IMR-90 (cell line): ENCODE results near the gene ABCC4. TPM values are rescaled to one million over a fixed set of nuclear protein-coding genes. Genes with fewer than 3 reads are reported as not detected.

ENCODE experiments used
- ATAC-seq: fragments of 200-7000 bp; cut with Tn5 transposase; 2 replicates; pipeline ENCODE4 v1.9.1; 2020; ENCODE audit warnings: low read depth, mild to moderate bottlenecking, moderate library complexity
- BruUV-seq: library from RNA; stranded (reverse); fragments of 400-500 nt; replicated peaks from 2 replicates; lab custom pipeline; 2021; lab: Mats Ljungman, UMichigan
- CTCF ChIA-PET: fragments of 300-600 bp; formaldehyde crosslinking; extraction: SDS; loops from one replicate; lab custom pipeline; 2021; ENCODE audit warnings: antibody characterized with exemption; lab: Yijun Ruan, JAX
- POLR2A ChIA-PET: fragments of 300-600 bp; sonication (Branson Sonifier 250); formaldehyde crosslinking; loops from one replicate; lab custom pipeline; 2022; ENCODE audit warnings: antibody characterized with exemption; ENCODE audit not compliant: unreplicated experiment; lab: Charles Lee
- DNase-seq: peaks from one replicate; pipeline ENCODE4 v3.0.0; 2013
- H2AFZ ChIP-seq: replicated peaks from 2 replicates; pipeline ENCODE3; 2013; ENCODE audit warnings: low read length, mild to moderate bottlenecking; ENCODE audit not compliant: poor library complexity
- H2AK5ac ChIP-seq: 2 replicates; pipeline ENCODE4 v1.6.1; 2013; ENCODE audit warnings: low read depth, low read length, inconsistent platforms
- H2AK9ac ChIP-seq: replicated peaks from 2 replicates; pipeline ENCODE3; 2013; ENCODE audit warnings: mild to moderate bottlenecking, low read depth, low read length, moderate library complexity; ENCODE audit not compliant: poor library complexity
- H2BK120ac ChIP-seq: 2 replicates; pipeline ENCODE4 v1.6.1; 2013; ENCODE audit warnings: low read depth, low read length, inconsistent platforms
- H2BK15ac ChIP-seq: 3 replicates; pipeline ENCODE4 v1.6.1; 2013; ENCODE audit warnings: low read depth, low read length, inconsistent platforms
- H2BK20ac ChIP-seq: 2 replicates; pipeline ENCODE4 v1.6.1; 2013; ENCODE audit warnings: low read depth, mild to moderate bottlenecking, inconsistent platforms, low read length, moderate library complexity
- H2BK5ac ChIP-seq: 2 replicates; pipeline ENCODE4 v1.6.1; 2013; ENCODE audit warnings: mild to moderate bottlenecking, low read depth, low read length, inconsistent platforms; ENCODE audit not compliant: poor library complexity, severe bottlenecking
- H3K14ac ChIP-seq: replicated peaks from 2 replicates; pipeline ENCODE4 v1.6.1; 2013; ENCODE audit warnings: low read depth, low read length, inconsistent platforms
- H3K18ac ChIP-seq: 2 replicates; pipeline ENCODE4 v1.6.1; 2013; ENCODE audit warnings: low read depth, low read length, control low read depth
- H3K23ac ChIP-seq: 2 replicates; pipeline ENCODE4 v1.6.1; 2013; ENCODE audit warnings: low read depth, low read length, inconsistent platforms
- H3K27ac ChIP-seq: 2 replicates; pipeline ENCODE4 v1.5.1; 2013; ENCODE audit warnings: mild to moderate bottlenecking, control low read depth, low read length; ENCODE audit not compliant: insufficient read depth
- H3K27me3 ChIP-seq: 2 replicates; pipeline ENCODE4 v1.6.1; 2013; ENCODE audit warnings: low read length; ENCODE audit not compliant: control insufficient read depth, insufficient read depth
- H3K36me3 ChIP-seq: 2 replicates; pipeline ENCODE4 v1.6.1; 2013; ENCODE audit warnings: low read length, mixed read lengths; ENCODE audit not compliant: control insufficient read depth, insufficient read depth
- H3K4ac ChIP-seq: 2 replicates; pipeline ENCODE4 v1.6.1; 2013; ENCODE audit warnings: low read depth, low read length, inconsistent platforms
- H3K4me1 ChIP-seq: 2 replicates; pipeline ENCODE4 v1.6.1; 2013; ENCODE audit warnings: low read length, mixed read lengths; ENCODE audit not compliant: control insufficient read depth, insufficient read depth
- H3K4me2 ChIP-seq: 2 replicates; pipeline ENCODE4 v1.6.1; 2013; ENCODE audit warnings: low read depth, mild to moderate bottlenecking, control low read depth, low read length, moderate library complexity
- H3K4me3 ChIP-seq: 2 replicates; pipeline ENCODE4 v1.5.1; 2013; ENCODE audit warnings: low read depth, mild to moderate bottlenecking, control low read depth, low read length, moderate library complexity; ENCODE audit not compliant: insufficient read depth
- H3K56ac ChIP-seq: 2 replicates; pipeline ENCODE4 v1.6.1; 2013; ENCODE audit warnings: low read length, inconsistent platforms; ENCODE audit not compliant: insufficient read depth; ENCODE audit errors: extremely low read depth
- H3K79me1 ChIP-seq, 2 experiments: 2 replicates each; pipeline ENCODE4 v1.6.1; 2013; ENCODE audit warnings: low read length in 2 of 2, inconsistent platforms in 1 of 2, low read depth in 1 of 2
- H3K9ac ChIP-seq: 2 replicates; pipeline ENCODE4 v1.6.1; 2013; ENCODE audit warnings: low read depth, low read length, control low read depth
- H3K9me1 ChIP-seq: 2 replicates; pipeline ENCODE4 v1.6.1; 2013; ENCODE audit warnings: low read length, inconsistent platforms; ENCODE audit not compliant: insufficient read depth
- H3K9me3 ChIP-seq: 2 replicates; pipeline ENCODE4 v1.6.1; 2013; ENCODE audit warnings: low read length; ENCODE audit not compliant: control insufficient read depth, insufficient read depth
- H4K20me1 ChIP-seq: 2 replicates; pipeline ENCODE4 v1.6.1; 2013; ENCODE audit warnings: low read length, inconsistent platforms; ENCODE audit not compliant: insufficient read depth
- H4K5ac ChIP-seq: 2 replicates; pipeline ENCODE4 v1.6.1; 2013; ENCODE audit warnings: mild to moderate bottlenecking, low read depth, low read length, control low read depth
- H4K8ac ChIP-seq, 2 experiments: 2 replicates each; pipeline ENCODE4 v1.6.1; 2013; ENCODE audit warnings: low read depth in 2 of 2, low read length in 2 of 2, control low read depth in 1 of 2, inconsistent platforms in 1 of 2
- H4K91ac ChIP-seq: 2 replicates; pipeline ENCODE4 v1.6.1; 2013; ENCODE audit warnings: low read depth, low read length, inconsistent platforms; ENCODE audit not compliant: insufficient read depth
- BHLHE40 ChIP-seq: fragments of 150-350 bp; IDR thresholded peaks from 2 replicates; pipeline ENCODE4 v1.6.1; 2016; ENCODE audit warnings: mild to moderate bottlenecking, low read depth, low read length
- CEBPB ChIP-seq: IDR thresholded peaks from 2 replicates; pipeline ENCODE4 v1.6.1; 2012; ENCODE audit warnings: low read depth, low read length, improper control_type of control experiment
- CHD1 ChIP-seq: IDR thresholded peaks from 2 replicates; pipeline ENCODE4 v1.6.1; 2012; ENCODE audit warnings: low read depth, low read length, improper control_type of control experiment
- ELK1 ChIP-seq: fragments of 150-350 bp; IDR thresholded peaks from 2 replicates; pipeline ENCODE4 v1.6.1; 2016; ENCODE audit warnings: low read depth, mild to moderate bottlenecking, low read length, moderate library complexity, borderline replicate concordance
- FOS ChIP-seq: fragments of 150-350 bp; IDR thresholded peaks from 2 replicates; pipeline ENCODE4 v1.6.1; 2016; ENCODE audit warnings: low read depth, low read length
- MAFK ChIP-seq: IDR thresholded peaks from 2 replicates; pipeline ENCODE4 v1.6.1; 2012; ENCODE audit warnings: low read depth, low read length, improper control_type of control experiment
- POLR2A ChIP-seq: IDR thresholded peaks from 2 replicates; pipeline ENCODE4 v1.6.1; 2012; ENCODE audit warnings: mild to moderate bottlenecking, low read depth, low read length
- RAD21 ChIP-seq: IDR thresholded peaks from 2 replicates; pipeline ENCODE4 v1.6.1; 2012; ENCODE audit warnings: low read length, improper control_type of control experiment
- RCOR1 ChIP-seq: IDR thresholded peaks from 2 replicates; pipeline ENCODE4 v1.6.1; 2012; ENCODE audit warnings: mild to moderate bottlenecking, low read length, improper control_type of control experiment; ENCODE audit not compliant: insufficient replicate concordance
- RFX5 ChIP-seq: IDR thresholded peaks from 2 replicates; pipeline ENCODE4 v1.8.0; 2012; ENCODE audit warnings: low read depth, mild to moderate bottlenecking, low read length, moderate library complexity
- SMC3 ChIP-seq: fragments of 150-350 bp; IDR thresholded peaks from 2 replicates; pipeline ENCODE4 v1.6.1; 2016; ENCODE audit warnings: low read depth, mild to moderate bottlenecking, antibody characterized with exemption, low read length, moderate library complexity
- USF2 ChIP-seq: fragments of 150-350 bp; IDR thresholded peaks from 2 replicates; pipeline ENCODE4 v1.6.1; 2017; ENCODE audit warnings: mild to moderate bottlenecking, antibody characterized with exemption, low read length, low read depth
- WGBS, 2 experiments: methylation state at CpG; one replicate each; pipeline versions ENCODE4 v1.1.5 to v1.1.7; 2013; ENCODE audit warnings: missing lambda C conversion rate in 2 of 2; ENCODE audit not compliant: insufficient read length in 1 of 2; ENCODE audit errors: extremely low coverage in 2 of 2; 5-methylcytosine and 5-hydroxymethylcytosine counted together
- dilution Hi-C: fragments of 300-500 bp; cut with HindIII; formaldehyde crosslinking; loops from one replicate; pipeline ENCODE4 v1.14.3; 2018; ENCODE audit warnings: low sequenced_read_pairs; ENCODE audit not compliant: unreplicated experiment
- in situ Hi-C: fragments of 300-500 bp; cut with MboI; formaldehyde crosslinking; loops from 3 replicates; pipeline ENCODE4 v1.14.3; 2019; ENCODE audit warnings: low sequenced_read_pairs, inconsistent platforms, mixed read lengths
- intact Hi-C: fragments of 100-400 bp; cut with micrococcal nuclease; formaldehyde crosslinking; loops from 2 replicates; pipeline ENCODE4 v1.10.0; 2022
- polyA plus RNA-seq, 3 experiments: library from polyadenylated mRNA; depleted of rRNA; stranded (reverse); fragments of >200 nt; gene quantifications; 2 replicates each; pipeline ENCODE4 v1.2.3, GENCODE V29; 2012; ENCODE audit warnings: low replicate concordance in 1 of 3
- total RNA-seq: library from RNA; depleted of rRNA; stranded (reverse); fragments of >200 nt; gene quantifications from 2 replicates; pipeline ENCODE4 v1.2.3, GENCODE V29; 2012

The ABCC4 gene
- total and polyA plus RNA-seq, 2 of the 4 experiments (the other 2 are of a cell fraction) = 16.6 to 41.4 TPM

GRCh38 chr13:95260031-95260525, 41.2 kb downstream of the ABCC4 start:
- TF ChIP-seq MAFK = no peak
- TF ChIP-seq RFX5 = no peak
- TF ChIP-seq RAD21 = no peak
- TF ChIP-seq CEBPB = no peak
- no peak for TF ChIP-seq SMC3
- no peak for TF ChIP-seq POLR2A
- no peak for TF ChIP-seq ELK1
- TF ChIP-seq CHD1 = no peak
- TF ChIP-seq RCOR1 = no peak
- no peak for TF ChIP-seq USF2
- TF ChIP-seq FOS = no peak
- TF ChIP-seq BHLHE40 = no peak
- Histone ChIP-seq H3K23ac (no peak overlapping the region), H3K4me2 (no peak overlapping the region), H3K27me3 (no peaks in the 10 kb centered on the region), H2AFZ (no peak overlapping the region), H4K5ac (0 out of 2 replicates have a peak overlapping the region, but pooled peaks have one; percentile 38), H3K56ac (no peak overlapping the region), H4K20me1 (0 out of 2 replicates have a peak, but pooled peaks cover 4% of the 10 kb centered on the region), H3K14ac (peak overlapping the region; percentile 51; the same call in 1 of the 2 replicates), H2BK15ac (no peak overlapping the region), H3K4ac (peak overlapping the region; percentile 22; the same call in 1 of the 2 replicates), H2BK5ac (no peak overlapping the region), H3K36me3 (peaks cover 16% of the 10 kb centered on the region; the same call in 1 of the 2 replicates), H3K9ac (no peak overlapping the region), H3K79me1 (peaks cover 32 to 79% of the 10 kb centered on the region in 2 experiments), H2AK5ac (peak overlapping the region; percentile 35), H4K8ac (peak overlapping the region in 1 of 2 experiments; percentile 53; a peak in 2 of 4 replicates), H3K4me1 (peaks cover 14% of the 10 kb centered on the region), H2BK120ac (peak overlapping the region; percentile 33), H4K91ac (peak overlapping the region; percentile 43; the same call in 1 of the 2 replicates), H3K9me1 (peaks cover 26% of the 10 kb centered on the region), H3K9me3 (no peaks in the 10 kb centered on the region), H2AK9ac (no peak overlapping the region), H3K4me3 (no peak overlapping the region), H3K18ac (peak overlapping the region; percentile 40; the same call in 1 of the 2 replicates), H2BK20ac (peak overlapping the region; percentile 54; the same call in 1 of the 2 replicates), H3K27ac (no peak overlapping the region)
- ATAC-seq (no peak), DNase-seq (no peak)
- 100% methylated on average over 1 of the region's 7 CpGs; no CpG with 5 or more reads in 1 of the 2 experiments for WGBS, 2 experiments
- BruUV-seq = no TSS peak
- ChIA-PET CTCF (interaction anchor here (0.7 kb wide), 1 partner anchor 990 kb away, joined by 3 read pairs; no protein-coding TSS in a partner anchor), POLR2A (no interaction called here)
- dilution Hi-C loops = no loop called here
- intact Hi-C loops = no loop called here
- in situ Hi-C loops = no loop called here
